HG03064 (cell line): ENCODE measurements around the gene MTFMT.
"Not testable (repeated sequence)": the region's sequence is repeated elsewhere in the genome, so short reads cannot be mapped to it uniquely, and the experiment has no call there.

Experiments used
- ATAC-seq: cut with Tn5 transposase; IDR thresholded peaks from one replicate; pipeline ENCODE4 v1.9.1; 2021; ENCODE audit warnings: low read depth; ENCODE audit not compliant: unreplicated experiment

Gene MTFMT

GRCh38 chr15:65028921-65029735 lies at the start of gene MTFMT:
TSS of gene MTFMT (minus strand) at chr15:65029639. CDS start at chr15:65029613, 26 bp downstream.
- ATAC-seq, result peak; percentile 78

GRCh38 chr15:65077981-65078352 lies 48.5 kb upstream of the MTFMT start:
- no peak for ATAC-seq

GRCh38 chr15:65077291-65077980 lies 48.0 kb upstream of the MTFMT start:
- ATAC-seq, result no peak

GRCh38 chr15:65076486-65077290 lies 47.2 kb upstream of the MTFMT start, which contains the start of gene KBTBD13:
TSS of gene KBTBD13 (plus strand) at chr15:65076746. CDS start at chr15:65076816, 70 bp downstream.
- no peak for ATAC-seq

- not testable (repeated sequence) for ATAC-seq
Observed at GRCh38 chr15:65075607-65076395, 46.4 kb upstream of the MTFMT start.

GRCh38 chr15:65074946-65075345 lies 45.5 kb upstream of the MTFMT start:
- ATAC-seq, result not testable (repeated sequence)

GRCh38 chr15:65072617-65073016 lies 43.2 kb upstream of the MTFMT start:
- no peak for ATAC-seq

- no peak for ATAC-seq
Observed at GRCh38 chr15:65072027-65072426, 42.6 kb upstream of the MTFMT start.

- ATAC-seq, result no peak
Observed at GRCh38 chr15:65071381-65071811, 42.0 kb upstream of the MTFMT start.

- no peak for ATAC-seq
Observed at GRCh38 chr15:65069779-65070546, 40.5 kb upstream of the MTFMT start.

GRCh38 chr15:65069179-65069578 lies 39.7 kb upstream of the MTFMT start:
- ATAC-seq, result no peak

- no peak for ATAC-seq
Observed at GRCh38 chr15:65068403-65068788, 39.0 kb upstream of the MTFMT start.

- ATAC-seq, result no peak
Observed at GRCh38 chr15:65067645-65068402, 38.4 kb upstream of the MTFMT start, which contains the start of gene RASL12. TSS of gene RASL12 (minus strand) at chr15:65067991. CDS start at chr15:65067835, 156 bp downstream.

- no peak for ATAC-seq
Observed at GRCh38 chr15:65067317-65067644, 37.8 kb upstream of the MTFMT start.

- no peak for ATAC-seq
Observed at GRCh38 chr15:65066635-65067316, 37.3 kb upstream of the MTFMT start.

GRCh38 chr15:65066001-65066634 lies 36.7 kb upstream of the MTFMT start:
- no peak for ATAC-seq

GRCh38 chr15:65062726-65063125 lies 33.3 kb upstream of the MTFMT start:
- ATAC-seq, result no peak

- ATAC-seq, result no peak
Observed at GRCh38 chr15:65062061-65062460, 32.6 kb upstream of the MTFMT start.
